IMR-90 (cell line): Measurements from ENCODE around the gene SLC25A21. TPM values are rescaled to one million over a fixed set of nuclear protein-coding genes. Genes with fewer than 3 reads are reported as not detected.

Experiments used
- ATAC-seq: fragments of 200-7000 bp; cut with Tn5 transposase; 2 replicates; pipeline ENCODE4 v1.9.1; 2020; ENCODE audit warnings: low read depth, mild to moderate bottlenecking, moderate library complexity
- BruUV-seq: library from RNA; stranded (reverse); fragments of 400-500 nt; replicated peaks from 2 replicates; lab custom pipeline; 2021; lab: Mats Ljungman, UMichigan
- CTCF ChIA-PET: fragments of 300-600 bp; formaldehyde crosslinking; extraction: SDS; loops from one replicate; lab custom pipeline; 2021; ENCODE audit warnings: antibody characterized with exemption; lab: Yijun Ruan, JAX
- POLR2A ChIA-PET: fragments of 300-600 bp; sonication (Branson Sonifier 250); formaldehyde crosslinking; loops from one replicate; lab custom pipeline; 2022; ENCODE audit warnings: antibody characterized with exemption; ENCODE audit not compliant: unreplicated experiment; lab: Charles Lee
- DNase-seq: peaks from one replicate; pipeline ENCODE4 v3.0.0; 2013
- H2AFZ ChIP-seq: replicated peaks from 2 replicates; pipeline ENCODE3; 2013; ENCODE audit warnings: low read length, mild to moderate bottlenecking; ENCODE audit not compliant: poor library complexity
- H2AK5ac ChIP-seq: 2 replicates; pipeline ENCODE4 v1.6.1; 2013; ENCODE audit warnings: low read depth, low read length, inconsistent platforms
- H2AK9ac ChIP-seq: replicated peaks from 2 replicates; pipeline ENCODE3; 2013; ENCODE audit warnings: mild to moderate bottlenecking, low read depth, low read length, moderate library complexity; ENCODE audit not compliant: poor library complexity
- H2BK120ac ChIP-seq: 2 replicates; pipeline ENCODE4 v1.6.1; 2013; ENCODE audit warnings: low read depth, low read length, inconsistent platforms
- H2BK15ac ChIP-seq: 3 replicates; pipeline ENCODE4 v1.6.1; 2013; ENCODE audit warnings: low read depth, low read length, inconsistent platforms
- H2BK20ac ChIP-seq: 2 replicates; pipeline ENCODE4 v1.6.1; 2013; ENCODE audit warnings: low read depth, mild to moderate bottlenecking, inconsistent platforms, low read length, moderate library complexity
- H2BK5ac ChIP-seq: 2 replicates; pipeline ENCODE4 v1.6.1; 2013; ENCODE audit warnings: mild to moderate bottlenecking, low read depth, low read length, inconsistent platforms; ENCODE audit not compliant: poor library complexity, severe bottlenecking
- H3K14ac ChIP-seq: replicated peaks from 2 replicates; pipeline ENCODE4 v1.6.1; 2013; ENCODE audit warnings: low read depth, low read length, inconsistent platforms
- H3K18ac ChIP-seq: 2 replicates; pipeline ENCODE4 v1.6.1; 2013; ENCODE audit warnings: low read depth, low read length, control low read depth
- H3K23ac ChIP-seq: 2 replicates; pipeline ENCODE4 v1.6.1; 2013; ENCODE audit warnings: low read depth, low read length, inconsistent platforms
- H3K27ac ChIP-seq: 2 replicates; pipeline ENCODE4 v1.5.1; 2013; ENCODE audit warnings: mild to moderate bottlenecking, control low read depth, low read length; ENCODE audit not compliant: insufficient read depth
- H3K27me3 ChIP-seq: 2 replicates; pipeline ENCODE4 v1.6.1; 2013; ENCODE audit warnings: low read length; ENCODE audit not compliant: control insufficient read depth, insufficient read depth
- H3K36me3 ChIP-seq: 2 replicates; pipeline ENCODE4 v1.6.1; 2013; ENCODE audit warnings: low read length, mixed read lengths; ENCODE audit not compliant: control insufficient read depth, insufficient read depth
- H3K4ac ChIP-seq: 2 replicates; pipeline ENCODE4 v1.6.1; 2013; ENCODE audit warnings: low read depth, low read length, inconsistent platforms
- H3K4me1 ChIP-seq: 2 replicates; pipeline ENCODE4 v1.6.1; 2013; ENCODE audit warnings: low read length, mixed read lengths; ENCODE audit not compliant: control insufficient read depth, insufficient read depth
- H3K4me2 ChIP-seq: 2 replicates; pipeline ENCODE4 v1.6.1; 2013; ENCODE audit warnings: low read depth, mild to moderate bottlenecking, control low read depth, low read length, moderate library complexity
- H3K4me3 ChIP-seq: 2 replicates; pipeline ENCODE4 v1.5.1; 2013; ENCODE audit warnings: low read depth, mild to moderate bottlenecking, control low read depth, low read length, moderate library complexity; ENCODE audit not compliant: insufficient read depth
- H3K56ac ChIP-seq: 2 replicates; pipeline ENCODE4 v1.6.1; 2013; ENCODE audit warnings: low read length, inconsistent platforms; ENCODE audit not compliant: insufficient read depth; ENCODE audit errors: extremely low read depth
- H3K79me1 ChIP-seq, 2 experiments: 2 replicates each; pipeline ENCODE4 v1.6.1; 2013; ENCODE audit warnings: low read length in 2 of 2, inconsistent platforms in 1 of 2, low read depth in 1 of 2
- H3K9ac ChIP-seq: 2 replicates; pipeline ENCODE4 v1.6.1; 2013; ENCODE audit warnings: low read depth, low read length, control low read depth
- H3K9me1 ChIP-seq: 2 replicates; pipeline ENCODE4 v1.6.1; 2013; ENCODE audit warnings: low read length, inconsistent platforms; ENCODE audit not compliant: insufficient read depth
- H3K9me3 ChIP-seq: 2 replicates; pipeline ENCODE4 v1.6.1; 2013; ENCODE audit warnings: low read length; ENCODE audit not compliant: control insufficient read depth, insufficient read depth
- H4K20me1 ChIP-seq: 2 replicates; pipeline ENCODE4 v1.6.1; 2013; ENCODE audit warnings: low read length, inconsistent platforms; ENCODE audit not compliant: insufficient read depth
- H4K5ac ChIP-seq: 2 replicates; pipeline ENCODE4 v1.6.1; 2013; ENCODE audit warnings: mild to moderate bottlenecking, low read depth, low read length, control low read depth
- H4K8ac ChIP-seq, 2 experiments: 2 replicates each; pipeline ENCODE4 v1.6.1; 2013; ENCODE audit warnings: low read depth in 2 of 2, low read length in 2 of 2, control low read depth in 1 of 2, inconsistent platforms in 1 of 2
- H4K91ac ChIP-seq: 2 replicates; pipeline ENCODE4 v1.6.1; 2013; ENCODE audit warnings: low read depth, low read length, inconsistent platforms; ENCODE audit not compliant: insufficient read depth
- BHLHE40 ChIP-seq: fragments of 150-350 bp; IDR thresholded peaks from 2 replicates; pipeline ENCODE4 v1.6.1; 2016; ENCODE audit warnings: mild to moderate bottlenecking, low read depth, low read length
- CEBPB ChIP-seq: IDR thresholded peaks from 2 replicates; pipeline ENCODE4 v1.6.1; 2012; ENCODE audit warnings: low read depth, low read length, improper control_type of control experiment
- CHD1 ChIP-seq: IDR thresholded peaks from 2 replicates; pipeline ENCODE4 v1.6.1; 2012; ENCODE audit warnings: low read depth, low read length, improper control_type of control experiment
- FOS ChIP-seq: fragments of 150-350 bp; IDR thresholded peaks from 2 replicates; pipeline ENCODE4 v1.6.1; 2016; ENCODE audit warnings: low read depth, low read length
- MAFK ChIP-seq: IDR thresholded peaks from 2 replicates; pipeline ENCODE4 v1.6.1; 2012; ENCODE audit warnings: low read depth, low read length, improper control_type of control experiment
- MAZ ChIP-seq: IDR thresholded peaks from 2 replicates; pipeline ENCODE4 v1.6.1; 2012; ENCODE audit warnings: low read depth, mild to moderate bottlenecking, low read length, improper control_type of control experiment, moderate library complexity, borderline replicate concordance
- MXI1 ChIP-seq: IDR thresholded peaks from 2 replicates; pipeline ENCODE4 v1.6.1; 2012; ENCODE audit warnings: low read depth, mild to moderate bottlenecking, low read length, moderate library complexity, borderline replicate concordance
- NFE2L2 ChIP-seq: fragments of 150-350 bp; IDR thresholded peaks from 2 replicates; pipeline ENCODE4 v1.6.1; 2016; ENCODE audit warnings: low read depth, mild to moderate bottlenecking, low read length
- POLR2A ChIP-seq: IDR thresholded peaks from 2 replicates; pipeline ENCODE4 v1.6.1; 2012; ENCODE audit warnings: mild to moderate bottlenecking, low read depth, low read length
- RAD21 ChIP-seq: IDR thresholded peaks from 2 replicates; pipeline ENCODE4 v1.6.1; 2012; ENCODE audit warnings: low read length, improper control_type of control experiment
- RCOR1 ChIP-seq: IDR thresholded peaks from 2 replicates; pipeline ENCODE4 v1.6.1; 2012; ENCODE audit warnings: mild to moderate bottlenecking, low read length, improper control_type of control experiment; ENCODE audit not compliant: insufficient replicate concordance
- RFX5 ChIP-seq: IDR thresholded peaks from 2 replicates; pipeline ENCODE4 v1.8.0; 2012; ENCODE audit warnings: low read depth, mild to moderate bottlenecking, low read length, moderate library complexity
- SMC3 ChIP-seq: fragments of 150-350 bp; IDR thresholded peaks from 2 replicates; pipeline ENCODE4 v1.6.1; 2016; ENCODE audit warnings: low read depth, mild to moderate bottlenecking, antibody characterized with exemption, low read length, moderate library complexity
- dilution Hi-C: fragments of 300-500 bp; cut with HindIII; formaldehyde crosslinking; loops from one replicate; pipeline ENCODE4 v1.14.3; 2018; ENCODE audit warnings: low sequenced_read_pairs; ENCODE audit not compliant: unreplicated experiment
- in situ Hi-C: fragments of 300-500 bp; cut with MboI; formaldehyde crosslinking; loops from 3 replicates; pipeline ENCODE4 v1.14.3; 2019; ENCODE audit warnings: low sequenced_read_pairs, inconsistent platforms, mixed read lengths
- intact Hi-C: fragments of 100-400 bp; cut with micrococcal nuclease; formaldehyde crosslinking; loops from 2 replicates; pipeline ENCODE4 v1.10.0; 2022
- polyA plus RNA-seq, 3 experiments: library from polyadenylated mRNA; depleted of rRNA; stranded (reverse); fragments of >200 nt; gene quantifications; 2 replicates each; pipeline ENCODE4 v1.2.3, GENCODE V29; 2012; ENCODE audit warnings: low replicate concordance in 1 of 3
- total RNA-seq: library from RNA; depleted of rRNA; stranded (reverse); fragments of >200 nt; gene quantifications from 2 replicates; pipeline ENCODE4 v1.2.3, GENCODE V29; 2012
- TF ChIP-seq, protein P1 (sequence below): conservative IDR thresholded peaks from 2 replicates; pipeline ENCODE4 v1.5.1; 2012; ENCODE audit warnings: mild to moderate bottlenecking, low read depth, low read length, improper control_type of control experiment
- TF ChIP-seq, protein P2 (sequence below): fragments of 150-350 bp; IDR thresholded peaks from 2 replicates; pipeline ENCODE4 v1.6.1; 2017; ENCODE audit warnings: mild to moderate bottlenecking, antibody characterized with exemption, low read length, low read depth
- TF ChIP-seq, protein P3 (sequence below): fragments of 150-350 bp; IDR thresholded peaks from 2 replicates; pipeline ENCODE4 v1.6.1; 2016; ENCODE audit warnings: low read depth, mild to moderate bottlenecking, low read length, moderate library complexity, borderline replicate concordance

The SLC25A21 gene
- total and polyA plus RNA-seq, 2 of the 4 experiments (the other 2 are of a cell fraction), result 0.62 to 0.90 TPM

DNA sequence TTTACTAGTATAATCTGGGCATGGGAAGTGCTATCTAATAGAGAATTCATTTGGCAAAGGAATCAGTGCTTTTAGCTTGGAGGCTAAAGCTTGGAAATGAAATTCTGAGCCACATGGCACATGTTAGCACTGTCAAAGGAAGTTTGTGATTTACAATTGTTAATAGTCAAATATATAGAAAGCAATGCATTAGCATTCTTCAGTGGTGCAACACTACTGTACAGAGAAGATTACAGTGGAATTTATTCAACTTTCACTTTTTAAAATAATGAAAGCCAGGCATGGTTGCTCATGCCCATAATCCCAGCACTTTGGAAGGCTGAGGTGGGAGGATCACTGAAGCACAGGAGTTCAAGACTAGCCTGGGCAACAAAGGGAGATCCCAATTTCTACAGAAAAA lies 464.8 kb downstream of the SLC25A21 start:
- H3K4me1 ChIP-seq, result no peaks in the 10 kb centered on the region
- no peak overlapping the region for H3K56ac ChIP-seq
- H4K8ac ChIP-seq, result no peak overlapping the region
- H2BK15ac ChIP-seq, result no peak overlapping the region
- H3K27me3 ChIP-seq, result no peaks in the 10 kb centered on the region
- no peak for DNase-seq
- ATAC-seq, result no peak
- no peaks in the 10 kb centered on the region for H3K79me1 ChIP-seq
- H3K18ac ChIP-seq, result no peak overlapping the region
- no TSS peak for BruUV-seq
- H2AFZ ChIP-seq, result no peak overlapping the region
- ChIA-PET CTCF (no interaction called here), POLR2A (no interaction called here)
- no peak overlapping the region for H3K4ac ChIP-seq
- H2BK120ac ChIP-seq, result no peak overlapping the region
- no peak overlapping the region for H2BK20ac ChIP-seq
- no peak overlapping the region for H3K4me3 ChIP-seq
- in situ Hi-C loops (no loop called here), intact Hi-C loops (no loop called here), dilution Hi-C loops (no loop called here)
- no peaks in the 10 kb centered on the region for H3K9me3 ChIP-seq
- H2AK5ac ChIP-seq, result no peak overlapping the region
- no peak overlapping the region for H3K27ac ChIP-seq
- no peak overlapping the region for H2BK5ac ChIP-seq
- H3K9ac ChIP-seq, result no peak overlapping the region
- H4K5ac ChIP-seq, result no peak overlapping the region
- H4K20me1 ChIP-seq, result no peaks in the 10 kb centered on the region
- H3K36me3 ChIP-seq, result no peaks in the 10 kb centered on the region
- no peak overlapping the region for H4K91ac ChIP-seq
- no peak overlapping the region for H3K23ac ChIP-seq
- no peak overlapping the region for H3K14ac ChIP-seq
- no peak overlapping the region for H2AK9ac ChIP-seq
- no peaks in the 10 kb centered on the region for H3K9me1 ChIP-seq
- no peak for TF ChIP-seq NFE2L2
- no peak for TF ChIP-seq RCOR1
- no peak for TF ChIP-seq MXI1
- no peak for TF ChIP-seq POLR2A
- TF ChIP-seq RAD21, result no peak
- TF ChIP-seq, protein P1, sequence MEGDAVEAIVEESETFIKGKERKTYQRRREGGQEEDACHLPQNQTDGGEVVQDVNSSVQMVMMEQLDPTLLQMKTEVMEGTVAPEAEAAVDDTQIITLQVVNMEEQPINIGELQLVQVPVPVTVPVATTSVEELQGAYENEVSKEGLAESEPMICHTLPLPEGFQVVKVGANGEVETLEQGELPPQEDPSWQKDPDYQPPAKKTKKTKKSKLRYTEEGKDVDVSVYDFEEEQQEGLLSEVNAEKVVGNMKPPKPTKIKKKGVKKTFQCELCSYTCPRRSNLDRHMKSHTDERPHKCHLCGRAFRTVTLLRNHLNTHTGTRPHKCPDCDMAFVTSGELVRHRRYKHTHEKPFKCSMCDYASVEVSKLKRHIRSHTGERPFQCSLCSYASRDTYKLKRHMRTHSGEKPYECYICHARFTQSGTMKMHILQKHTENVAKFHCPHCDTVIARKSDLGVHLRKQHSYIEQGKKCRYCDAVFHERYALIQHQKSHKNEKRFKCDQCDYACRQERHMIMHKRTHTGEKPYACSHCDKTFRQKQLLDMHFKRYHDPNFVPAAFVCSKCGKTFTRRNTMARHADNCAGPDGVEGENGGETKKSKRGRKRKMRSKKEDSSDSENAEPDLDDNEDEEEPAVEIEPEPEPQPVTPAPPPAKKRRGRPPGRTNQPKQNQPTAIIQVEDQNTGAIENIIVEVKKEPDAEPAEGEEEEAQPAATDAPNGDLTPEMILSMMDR, result no peak
- TF ChIP-seq RFX5, result no peak
- TF ChIP-seq, protein P2, sequence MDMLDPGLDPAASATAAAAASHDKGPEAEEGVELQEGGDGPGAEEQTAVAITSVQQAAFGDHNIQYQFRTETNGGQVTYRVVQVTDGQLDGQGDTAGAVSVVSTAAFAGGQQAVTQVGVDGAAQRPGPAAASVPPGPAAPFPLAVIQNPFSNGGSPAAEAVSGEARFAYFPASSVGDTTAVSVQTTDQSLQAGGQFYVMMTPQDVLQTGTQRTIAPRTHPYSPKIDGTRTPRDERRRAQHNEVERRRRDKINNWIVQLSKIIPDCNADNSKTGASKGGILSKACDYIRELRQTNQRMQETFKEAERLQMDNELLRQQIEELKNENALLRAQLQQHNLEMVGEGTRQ, result no peak
- no peak for TF ChIP-seq SMC3
- TF ChIP-seq CHD1, result no peak
- TF ChIP-seq, protein P3, sequence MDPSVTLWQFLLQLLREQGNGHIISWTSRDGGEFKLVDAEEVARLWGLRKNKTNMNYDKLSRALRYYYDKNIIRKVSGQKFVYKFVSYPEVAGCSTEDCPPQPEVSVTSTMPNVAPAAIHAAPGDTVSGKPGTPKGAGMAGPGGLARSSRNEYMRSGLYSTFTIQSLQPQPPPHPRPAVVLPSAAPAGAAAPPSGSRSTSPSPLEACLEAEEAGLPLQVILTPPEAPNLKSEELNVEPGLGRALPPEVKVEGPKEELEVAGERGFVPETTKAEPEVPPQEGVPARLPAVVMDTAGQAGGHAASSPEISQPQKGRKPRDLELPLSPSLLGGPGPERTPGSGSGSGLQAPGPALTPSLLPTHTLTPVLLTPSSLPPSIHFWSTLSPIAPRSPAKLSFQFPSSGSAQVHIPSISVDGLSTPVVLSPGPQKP, result no peak
- TF ChIP-seq BHLHE40, result no peak
- TF ChIP-seq FOS, result no peak
- no peak for TF ChIP-seq MAZ
- TF ChIP-seq MAFK, result no peak
- TF ChIP-seq CEBPB, result no peak
- no peak overlapping the region for H3K4me2 ChIP-seq
